GM18505 (cell line): Measurements from ENCODE around the gene BSPRY.
A peak's percentile ranks its signal among the peaks of the same experiment; 100 is the strongest.

ENCODE experiments used
- ATAC-seq: cut with Tn5 transposase; IDR thresholded peaks from one replicate; pipeline ENCODE4 v1.9.1; 2021; ENCODE audit not compliant: unreplicated experiment
- POLR2A ChIP-seq: IDR thresholded peaks from 4 replicates; pipeline ENCODE4 v1.6.1; 2011; ENCODE audit warnings: borderline replicate concordance; ENCODE audit not compliant: insufficient read depth, insufficient read length; ENCODE audit errors: extremely low read depth

The BSPRY gene

GRCh38 chr9:113319054-113319453 is 30.3 kb upstream of the BSPRY start:
- ATAC-seq, result no peak
- TF ChIP-seq POLR2A, result no peak

- no peak for ATAC-seq
- TF ChIP-seq POLR2A, result no peak
These were observed 29.3 kb upstream of the BSPRY start for GRCh38 chr9:113320051-113320450.

- no peak for ATAC-seq
- TF ChIP-seq POLR2A, result no peak
These were observed 26.7 kb upstream of the BSPRY start for GRCh38 chr9:113322671-113323070.

GRCh38 chr9:113326230-113326629 is 23.1 kb upstream of the BSPRY start:
- no peak for TF ChIP-seq POLR2A
- ATAC-seq, result no peak

- ATAC-seq, result no peak
- TF ChIP-seq POLR2A, result no peak
These were observed 21.1 kb upstream of the BSPRY start for GRCh38 chr9:113328045-113328782.

- no peak for TF ChIP-seq POLR2A
- ATAC-seq, result no peak
These were observed 17.6 kb upstream of the BSPRY start for GRCh38 chr9:113331780-113332179.

GRCh38 chr9:113337714-113338113 is 11.6 kb upstream of the BSPRY start:
- TF ChIP-seq POLR2A, result no peak
- ATAC-seq, result no peak

- peak; percentile 73 for TF ChIP-seq POLR2A
- ATAC-seq, result peak; percentile 96
These were observed 9.2 kb upstream of the BSPRY start, which contains the start of gene WDR31 for GRCh38 chr9:113340011-113340699. Gene WDR31, minus strand, starts transcription at chr9:113340275. Its CDS starts 8,253 bp downstream, at chr9:113332022.

- TF ChIP-seq POLR2A, result no peak
- no peak for ATAC-seq
These were observed 7.5 kb upstream of the BSPRY start for GRCh38 chr9:113341712-113342410.

- ATAC-seq, result no peak
- no peak for TF ChIP-seq POLR2A
These were observed 5.6 kb upstream of the BSPRY start for GRCh38 chr9:113343732-113344231.

GRCh38 chr9:113345190-113345589 is 4.2 kb upstream of the BSPRY start:
- no peak for TF ChIP-seq POLR2A
- no peak for ATAC-seq

GRCh38 chr9:113345671-113346070 is 3.7 kb upstream of the BSPRY start:
- no peak for TF ChIP-seq POLR2A
- no peak for ATAC-seq

GRCh38 chr9:113348437-113348836 is 904 bp upstream of the BSPRY start:
- ATAC-seq, result no peak
- TF ChIP-seq POLR2A, result no peak
